ENCODE measurements around the gene NEAT1. TPM values are rescaled to one million over a fixed set of nuclear protein-coding genes. Genes with fewer than 3 reads are reported as not detected.

NEAT1 gene
- total and polyA plus RNA-seq, 9 of the 15 experiments (the other 6 are each of a cell fraction or from before 2014, with no cell fraction given), result 20.1 to 389 (median 62.8) TPM

GRCh38 chr11:65429724-65430405, 7.3 kb downstream of the NEAT1 start (continued):
- TF ChIP-seq MNT (conservative IDR thresholded peaks at IDR 0.05) (peak in 1 of 2 experiments; percentile 37; a peak in 2 of 4 replicates), RBM39 (optimal IDR thresholded peaks at IDR 0.05; ENCODE audit: low read depth, low read length) (peak; percentile 94), MBD1 (CRISPR knock-in tag; IDR thresholded peaks at IDR 0.05) (no peak), PREB (CRISPR knock-in tag; IDR thresholded peaks at IDR 0.05) (no peak), TEAD1 (CRISPR knock-in tag; IDR thresholded peaks at IDR 0.05) (0 out of 4 replicates have a peak, but pooled peaks of 1 of the 2 experiments have one; percentile 21), CREBBP (IDR thresholded peaks at IDR 0.05; ENCODE audit: low read depth, low read length) (no peak), ASH1L (IDR thresholded peaks at IDR 0.05; ENCODE audit: borderline replicate concordance, low read depth, partially characterized antibody) (no peak), ZNF77 (CRISPR knock-in tag; IDR thresholded peaks at IDR 0.05) (no peak), ZNF436 (CRISPR knock-in tag; IDR thresholded peaks at IDR 0.05) (peak; percentile 18; the same call in 1 of the 2 replicates), KHSRP (IDR thresholded peaks at IDR 0.05) (peak; percentile 11; the same call in 1 of the 2 replicates), TARDBP (IDR thresholded peaks at IDR 0.05) (peak; percentile 70), ZBTB7A (IDR thresholded peaks at IDR 0.05; ENCODE audit: borderline replicate concordance, control insufficient read depth, low read depth, low read length) (0 out of 2 replicates have a peak, but pooled peaks have one; percentile 27), ZBTB17 (CRISPR knock-in tag; IDR thresholded peaks at IDR 0.05) (0 out of 2 replicates have a peak, but pooled peaks have one; percentile 29), NUFIP1 (IDR thresholded peaks at IDR 0.05; ENCODE audit: partially characterized antibody) (no peak), CREB5 (CRISPR knock-in tag; IDR thresholded peaks at IDR 0.05) (peak; percentile 6; the same call in 1 of the 2 replicates), POLR2AphosphoS5 (IDR thresholded peaks at IDR 0.05; ENCODE audit: control insufficient read depth, insufficient read depth, low read depth, low read length) (peak; percentile 66), SIN3A (IDR thresholded peaks at IDR 0.05; ENCODE audit: borderline replicate concordance in 2 of 2, control insufficient read depth in 1 of 2, low read depth in 2 of 2, low read length in 2 of 2) (peak in 1 of 2 experiments; percentile 32; a peak in 2 of 4 replicates), ZBTB1 (CRISPR knock-in tag; IDR thresholded peaks at IDR 0.05; ENCODE audit: borderline replicate concordance, low read depth) (no peak), ZBTB43 (CRISPR knock-in tag; IDR thresholded peaks at IDR 0.05) (no peak), ZNF717 (CRISPR knock-in tag; IDR thresholded peaks at IDR 0.05) (no peak), CREM (IDR thresholded peaks at IDR 0.05; ENCODE audit: low read depth) (peak; percentile 24; the same call in 1 of the 2 replicates)

Data from K562 (cell line).